ENCODE data around the gene DDX60. TPM values are rescaled to one million over a fixed set of nuclear protein-coding genes. Genes with fewer than 3 reads are reported as not detected.

Gene DDX60
- total RNA-seq, 1 experiment from 2014 or later: 2.7 TPM

- TF ChIP-seq ATF6 (CRISPR knock-in tag; IDR thresholded peaks at IDR 0.05) (no peak), ZNF396 (CRISPR knock-in tag; IDR thresholded peaks at IDR 0.05; ENCODE audit: borderline replicate concordance) (no peak), JAZF1 (CRISPR knock-in tag; IDR thresholded peaks at IDR 0.05) (no peak), ZNF219 (CRISPR knock-in tag; IDR thresholded peaks at IDR 0.05; ENCODE audit: borderline replicate concordance) (no peak), PRDM15 (CRISPR knock-in tag; IDR thresholded peaks at IDR 0.05) (no peak), GTF2I (CRISPR knock-in tag; conservative IDR thresholded peaks at IDR 0.05) (no peak), CBFB (CRISPR knock-in tag; IDR thresholded peaks at IDR 0.05; ENCODE audit: low read depth) (no peak), GRHL2 (CRISPR knock-in tag; IDR thresholded peaks at IDR 0.05; ENCODE audit: insufficient replicate concordance, severe bottlenecking) (no peak), USF1 (CRISPR knock-in tag; IDR thresholded peaks at IDR 0.05) (no peak), ZNF671 (CRISPR knock-in tag; IDR thresholded peaks at IDR 0.05) (no peak)
- POLR2A ChIA-PET: no interaction called here
- Mint-ChIP-seq H3K4me3 (no peak overlapping the region), H3K4me1 (peaks cover 3% of the 10 kb centered on the region), H3K36me3 (no peaks in the 10 kb centered on the region), H3K9me3 (no peaks in the 10 kb centered on the region), H3K27ac (no peak overlapping the region), H3K27me3 (ENCODE audit: low read depth) (no peaks in the 10 kb centered on the region)
- ATAC-seq (no peak), DNase-seq (ENCODE audit: low spot score) (no peak)
- CTCF ChIA-PET: no interaction called here
Measured at GRCh38 chr4:168263039-168263438, 55.5 kb downstream of the DDX60 start.

GRCh38 chr4:168259096-168259495 is 59.5 kb downstream of the DDX60 start:
- DNase-seq (ENCODE audit: low spot score) (no peak), ATAC-seq (no peak)
- Mint-ChIP-seq H3K36me3 (no peaks in the 10 kb centered on the region), H3K4me1 (peaks cover 15% of the 10 kb centered on the region), H3K4me3 (no peak overlapping the region), H3K27me3 (ENCODE audit: low read depth) (no peaks in the 10 kb centered on the region), H3K27ac (no peak overlapping the region), H3K9me3 (0 out of 2 replicates have a peak, but pooled peaks cover 4% of the 10 kb centered on the region)
- ChIA-PET CTCF (no interaction called here), POLR2A (no interaction called here)
- TF ChIP-seq MXD4 (CRISPR knock-in tag; IDR thresholded peaks at IDR 0.05; ENCODE audit: borderline replicate concordance) (no peak), IRF2 (CRISPR knock-in tag; IDR thresholded peaks at IDR 0.05; ENCODE audit: borderline replicate concordance, low read depth) (no peak), FOXP4 (CRISPR knock-in tag; IDR thresholded peaks at IDR 0.05) (no peak), ZNF396 (CRISPR knock-in tag; IDR thresholded peaks at IDR 0.05; ENCODE audit: borderline replicate concordance) (no peak), CREM (CRISPR knock-in tag; IDR thresholded peaks at IDR 0.05) (no peak), GABPB1 (CRISPR knock-in tag; IDR thresholded peaks at IDR 0.05) (no peak), NR3C1 (CRISPR knock-in tag; conservative IDR thresholded peaks at IDR 0.05; ENCODE audit: low read depth) (no peak)
